ENCODE results near the gene DOK1. TPM values are rescaled to one million over a fixed set of nuclear protein-coding genes. Genes with fewer than 3 reads are reported as not detected.

Gene DOK1
- polyA plus RNA-seq, 3 donors, result 48.0 to 53.6 (median 49.3) TPM

DNA sequence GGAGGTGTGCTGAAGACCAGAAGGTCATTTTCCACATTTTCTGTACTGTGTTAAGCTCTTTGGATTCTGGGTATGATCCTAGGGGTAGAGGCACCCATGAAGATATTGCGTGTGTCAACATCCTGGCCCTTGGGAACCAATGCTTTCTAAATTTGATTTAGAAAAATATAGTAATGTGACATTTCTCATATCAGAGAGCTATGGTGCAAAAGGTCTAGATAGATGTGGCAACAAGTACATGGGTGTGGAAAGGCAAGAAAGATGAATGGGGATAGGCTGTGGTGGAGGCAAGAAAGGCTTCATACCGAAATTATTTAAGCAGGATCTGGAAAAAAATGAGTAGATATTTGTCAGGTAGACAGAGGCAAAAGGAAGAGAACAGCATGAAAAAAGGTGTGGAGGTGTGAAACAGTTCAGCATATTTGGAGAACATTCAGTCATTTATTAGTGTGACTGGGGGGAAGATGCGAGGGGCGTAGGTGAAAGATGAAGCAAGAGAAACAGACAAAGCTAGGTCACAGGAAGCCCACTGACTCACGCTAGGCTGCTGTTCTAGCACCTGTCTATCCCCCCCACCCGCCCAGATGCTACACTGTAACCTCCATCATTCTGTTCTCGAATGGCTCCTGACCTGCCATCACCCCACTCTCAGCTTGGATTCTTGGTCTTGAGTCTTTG is 11.7 kb downstream of the DOK1 start:
- peaks cover 0 to 4% of the 10 kb centered on the region in 2 donors for H3K36me3 Mint-ChIP-seq
- Histone ChIP-seq H3K27me3 (ENCODE audit: control insufficient read depth in 2 of 2, insufficient read depth in 2 of 2, low read length in 2 of 2) (no peaks in the 10 kb centered on the region), H3K79me2 (ENCODE audit: insufficient read depth, low read length) (no peaks in the 10 kb centered on the region), H4K20me1 (ENCODE audit: insufficient read depth, low read length) (no peaks in the 10 kb centered on the region), H3K9ac (ENCODE audit: insufficient read depth, low read length, poor library complexity, severe bottlenecking) (no peak overlapping the region), H3K36me3 (replicated peaks in 1 of 2; ENCODE audit: control insufficient read depth in 1 of 2, insufficient read depth in 2 of 2, low read length in 2 of 2) (no peaks in the 10 kb centered on the region), H3K27ac (ENCODE audit: low read depth in 1 of 2, low read length in 2 of 2) (peak overlapping the region in 1 of 2 donors; percentile 77), H3K4me2 (replicated peaks; ENCODE audit: extremely low read depth, low read length, poor library complexity, severe bottlenecking) (peak overlapping the region; percentile 47), H3K9me3 (replicated peaks in 1 of 2; ENCODE audit: control insufficient read depth in 1 of 2, insufficient read depth in 1 of 2, low read length in 2 of 2) (no peaks in the 10 kb centered on the region), H3K4me1 (ENCODE audit: control insufficient read depth in 1 of 2, insufficient read depth in 2 of 2, low read length in 2 of 2) (peaks cover 59 to 67% of the 10 kb centered on the region in 2 donors), H2AFZ (ENCODE audit: insufficient read depth, low read depth, low read length, poor library complexity, severe bottlenecking) (peak overlapping the region; percentile 52), H3K4me3 (replicated peaks in 1 of 3; ENCODE audit: low read depth in 2 of 3, low read length in 3 of 3) (peak overlapping the region in 1 of 3 experiments; percentile 34)
- intact Hi-C loops (cut with micrococcal nuclease), result no loop called here
- H3K9me3 Mint-ChIP-seq, result peaks cover 0 to 3% (median 0%) of the 10 kb centered on the region in 7 donors
- DNase-seq, result peak in 1 of 3 donors; percentile 33
- H3K4me1 Mint-ChIP-seq, result peaks cover 62% of the 10 kb centered on the region
- TF ChIP-seq, protein P1, sequence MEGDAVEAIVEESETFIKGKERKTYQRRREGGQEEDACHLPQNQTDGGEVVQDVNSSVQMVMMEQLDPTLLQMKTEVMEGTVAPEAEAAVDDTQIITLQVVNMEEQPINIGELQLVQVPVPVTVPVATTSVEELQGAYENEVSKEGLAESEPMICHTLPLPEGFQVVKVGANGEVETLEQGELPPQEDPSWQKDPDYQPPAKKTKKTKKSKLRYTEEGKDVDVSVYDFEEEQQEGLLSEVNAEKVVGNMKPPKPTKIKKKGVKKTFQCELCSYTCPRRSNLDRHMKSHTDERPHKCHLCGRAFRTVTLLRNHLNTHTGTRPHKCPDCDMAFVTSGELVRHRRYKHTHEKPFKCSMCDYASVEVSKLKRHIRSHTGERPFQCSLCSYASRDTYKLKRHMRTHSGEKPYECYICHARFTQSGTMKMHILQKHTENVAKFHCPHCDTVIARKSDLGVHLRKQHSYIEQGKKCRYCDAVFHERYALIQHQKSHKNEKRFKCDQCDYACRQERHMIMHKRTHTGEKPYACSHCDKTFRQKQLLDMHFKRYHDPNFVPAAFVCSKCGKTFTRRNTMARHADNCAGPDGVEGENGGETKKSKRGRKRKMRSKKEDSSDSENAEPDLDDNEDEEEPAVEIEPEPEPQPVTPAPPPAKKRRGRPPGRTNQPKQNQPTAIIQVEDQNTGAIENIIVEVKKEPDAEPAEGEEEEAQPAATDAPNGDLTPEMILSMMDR (IDR thresholded peaks at IDR 0.05), result no peak
- peak overlapping the region; percentile 3 to 19 for H3K4me3 Mint-ChIP-seq
- no peaks in the 10 kb centered on the region for H3K27me3 Mint-ChIP-seq (ENCODE audit: low read depth in 3 of 3)
- H3K27ac Mint-ChIP-seq, result peak overlapping the region; percentile 77 to 94 (median 91)
- WGBS (ENCODE audit: insufficient coverage), result 73% methylated on average over 3 of the region's 7 CpGs

GRCh38 chr2:74566754-74567085 is 12.2 kb downstream of the DOK1 start:
- no peak overlapping the region for H3K9ac ChIP-seq (ENCODE audit: insufficient read depth, low read length, poor library complexity, severe bottlenecking)
- no peaks in the 10 kb centered on the region for H3K9me3 ChIP-seq (replicated peaks in 1 of 2; ENCODE audit: control insufficient read depth in 1 of 2, insufficient read depth in 1 of 2, low read length in 2 of 2)
- H3K79me2 ChIP-seq (ENCODE audit: insufficient read depth, low read length), result no peaks in the 10 kb centered on the region
- peak overlapping the region; percentile 3 to 19 for H3K4me3 Mint-ChIP-seq
- H3K36me3 Mint-ChIP-seq, result peaks cover 0 to 4% of the 10 kb centered on the region in 2 donors
- peak overlapping the region; percentile 47 for H3K4me2 ChIP-seq (replicated peaks; ENCODE audit: extremely low read depth, low read length, poor library complexity, severe bottlenecking)
- H3K36me3 ChIP-seq (replicated peaks in 1 of 2; ENCODE audit: control insufficient read depth in 1 of 2, insufficient read depth in 2 of 2, low read length in 2 of 2), result no peaks in the 10 kb centered on the region
- TF ChIP-seq, protein P1 (IDR thresholded peaks at IDR 0.05), result no peak
- intact Hi-C loops (cut with micrococcal nuclease), result no loop called here
- peaks cover 62 to 69% of the 10 kb centered on the region in 2 donors for H3K4me1 ChIP-seq (ENCODE audit: control insufficient read depth in 1 of 2, insufficient read depth in 2 of 2, low read length in 2 of 2)
- peak overlapping the region; percentile 52 for H2AFZ ChIP-seq (ENCODE audit: insufficient read depth, low read depth, low read length, poor library complexity, severe bottlenecking)
- no peaks in the 10 kb centered on the region for H4K20me1 ChIP-seq (ENCODE audit: insufficient read depth, low read length)
- H3K27ac Mint-ChIP-seq, result peak overlapping the region; percentile 77 to 94 (median 91)
- no peaks in the 10 kb centered on the region for H3K27me3 Mint-ChIP-seq (ENCODE audit: low read depth in 3 of 3)
- H3K27me3 ChIP-seq (ENCODE audit: control insufficient read depth in 2 of 2, insufficient read depth in 2 of 2, low read length in 2 of 2), result no peaks in the 10 kb centered on the region
- H3K4me1 Mint-ChIP-seq, result peaks cover 57% of the 10 kb centered on the region
- peak overlapping the region in 1 of 2 donors; percentile 77 for H3K27ac ChIP-seq (ENCODE audit: low read depth in 1 of 2, low read length in 2 of 2)
- H3K9me3 Mint-ChIP-seq, result peaks cover 0 to 3% (median 0%) of the 10 kb centered on the region in 7 donors
- peak in 2 of 3 donors; percentile 53 to 62 for DNase-seq
- peak overlapping the region in 1 of 3 experiments; percentile 34 for H3K4me3 ChIP-seq (replicated peaks in 1 of 3; ENCODE audit: low read depth in 2 of 3, low read length in 3 of 3)

Measured in CD14-positive monocyte (primary cell).